Smooth muscle cell (in vitro differentiated cells): ENCODE measurements around the gene RXFP2. TPM values are rescaled to one million over a fixed set of nuclear protein-coding genes. Genes with fewer than 3 reads are reported as not detected.

ENCODE experiments used
- DNase-seq: peaks from one replicate; lab custom pipeline; 2025; ENCODE audit not compliant: unreplicated experiment; lab: John Stamatoyannopoulos, UW
- H2AFZ ChIP-seq: fragments of 200-600 bp; sonication (generic); 2 replicates; pipeline ENCODE4 v1.6.0; 2016; ENCODE audit warnings: antibody characterized with exemption, low read depth, mild to moderate bottlenecking
- H3F3A ChIP-seq: fragments of 200-600 bp; sonication (generic); 2 replicates; pipeline ENCODE4 v1.6.0; 2017; ENCODE audit warnings: antibody characterized with exemption, low read depth
- H3K27ac ChIP-seq: fragments of 200-600 bp; sonication (generic); 2 replicates; pipeline ENCODE4 v1.5.1; 2016; ENCODE audit warnings: low read depth, mild to moderate bottlenecking
- H3K27me3 ChIP-seq: fragments of 200-600 bp; sonication (generic); 2 replicates; pipeline ENCODE4 v1.6.1; 2016; ENCODE audit warnings: low read depth, mild to moderate bottlenecking
- H3K36me3 ChIP-seq: fragments of 200-600 bp; sonication (generic); 2 replicates; pipeline ENCODE4 v1.5.1; 2016; ENCODE audit warnings: low read depth
- H3K4me1 ChIP-seq: fragments of 200-600 bp; sonication (generic); 2 replicates; pipeline ENCODE4 v1.5.1; 2016; ENCODE audit warnings: low read depth
- H3K4me2 ChIP-seq: fragments of 200-600 bp; sonication (generic); 2 replicates; pipeline ENCODE4 v1.6.0; 2016; ENCODE audit warnings: mild to moderate bottlenecking
- H3K4me3 ChIP-seq: fragments of 200-600 bp; sonication (generic); 2 replicates; pipeline ENCODE4 v1.5.1; 2016; ENCODE audit warnings: mild to moderate bottlenecking
- H3K79me2 ChIP-seq: fragments of 200-600 bp; sonication (generic); 2 replicates; pipeline ENCODE4 v1.6.0; 2016; ENCODE audit warnings: low read depth, mild to moderate bottlenecking
- H3K9ac ChIP-seq: fragments of 200-600 bp; sonication (generic); 2 replicates; pipeline ENCODE4 v1.6.0; 2016; ENCODE audit warnings: low read depth
- H3K9me3 ChIP-seq: fragments of 200-600 bp; sonication (generic); replicated peaks from 2 replicates; pipeline ENCODE4 v1.5.1; 2016; ENCODE audit warnings: low read depth
- H4K20me1 ChIP-seq: fragments of 200-600 bp; sonication (generic); 2 replicates; pipeline ENCODE4 v1.6.0; 2016; ENCODE audit warnings: low read depth
- WGBS: methylation state at CpG from one replicate; pipeline ENCODE4 v1.1.7; 2016; ENCODE audit warnings: low lambda C conversion rate; 5-methylcytosine and 5-hydroxymethylcytosine counted together
- polyA plus RNA-seq: library from polyadenylated mRNA; unstranded; fragments of >200 nt; fragmentation: Nextera tagmentation; extraction: Ambion mirVana; gene quantifications from 2 replicates; pipeline ENCODE4 v1.2.1, GENCODE V29; 2016
- total RNA-seq: library from RNA; depleted of rRNA; stranded (reverse); fragments of >200 nt; gene quantifications from 2 replicates; pipeline ENCODE4 v1.2.3, GENCODE V29; 2014
- TF ChIP-seq, protein P1 (sequence below): fragments of 200-600 bp; sonication (generic); IDR thresholded peaks from 2 replicates; pipeline ENCODE4 v1.5.1; 2017; ENCODE audit warnings: borderline replicate concordance, mild to moderate bottlenecking, antibody characterized with exemption; ENCODE audit not compliant: insufficient read depth, poor library complexity, severe bottlenecking

Gene RXFP2
- total and polyA plus RNA-seq, 2 experiments from 2014 or later = not detected

DNA sequence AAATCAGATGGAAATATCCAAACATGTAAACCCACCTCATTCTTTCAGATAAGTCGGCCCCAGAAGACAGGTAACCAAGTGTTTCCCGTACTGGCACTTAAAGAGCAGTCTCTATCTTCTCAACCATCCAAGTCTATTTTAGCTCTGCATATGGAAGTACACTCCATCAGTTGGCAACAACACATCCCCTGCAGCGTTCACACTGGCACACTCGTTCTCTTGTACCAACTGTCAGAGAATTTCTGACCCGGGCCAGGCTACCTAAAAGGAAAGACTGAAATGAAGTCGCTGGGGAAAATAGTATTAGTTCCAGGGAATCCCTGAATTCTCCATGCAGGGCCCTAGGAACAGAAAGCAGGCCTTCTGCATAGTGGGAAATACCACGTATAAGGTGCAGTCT is 109.3 kb downstream of the RXFP2 start:
- Histone ChIP-seq H3F3A (no peaks in the 10 kb centered on the region), H3K4me1 (peaks cover 6% of the 10 kb centered on the region), H3K4me2 (no peak overlapping the region), H4K20me1 (no peaks in the 10 kb centered on the region), H2AFZ (no peak overlapping the region), H3K27ac (no peak overlapping the region), H3K27me3 (peaks cover 52% of the 10 kb centered on the region), H3K79me2 (no peaks in the 10 kb centered on the region), H3K36me3 (no peaks in the 10 kb centered on the region), H3K9me3 (no peaks in the 10 kb centered on the region), H3K9ac (no peak overlapping the region), H3K4me3 (no peak overlapping the region)
- WGBS = 93% methylated on average over 7 of the region's 7 CpGs
- DNase-seq = no peak
- TF ChIP-seq, protein P1, sequence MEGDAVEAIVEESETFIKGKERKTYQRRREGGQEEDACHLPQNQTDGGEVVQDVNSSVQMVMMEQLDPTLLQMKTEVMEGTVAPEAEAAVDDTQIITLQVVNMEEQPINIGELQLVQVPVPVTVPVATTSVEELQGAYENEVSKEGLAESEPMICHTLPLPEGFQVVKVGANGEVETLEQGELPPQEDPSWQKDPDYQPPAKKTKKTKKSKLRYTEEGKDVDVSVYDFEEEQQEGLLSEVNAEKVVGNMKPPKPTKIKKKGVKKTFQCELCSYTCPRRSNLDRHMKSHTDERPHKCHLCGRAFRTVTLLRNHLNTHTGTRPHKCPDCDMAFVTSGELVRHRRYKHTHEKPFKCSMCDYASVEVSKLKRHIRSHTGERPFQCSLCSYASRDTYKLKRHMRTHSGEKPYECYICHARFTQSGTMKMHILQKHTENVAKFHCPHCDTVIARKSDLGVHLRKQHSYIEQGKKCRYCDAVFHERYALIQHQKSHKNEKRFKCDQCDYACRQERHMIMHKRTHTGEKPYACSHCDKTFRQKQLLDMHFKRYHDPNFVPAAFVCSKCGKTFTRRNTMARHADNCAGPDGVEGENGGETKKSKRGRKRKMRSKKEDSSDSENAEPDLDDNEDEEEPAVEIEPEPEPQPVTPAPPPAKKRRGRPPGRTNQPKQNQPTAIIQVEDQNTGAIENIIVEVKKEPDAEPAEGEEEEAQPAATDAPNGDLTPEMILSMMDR = no peak

DNA sequence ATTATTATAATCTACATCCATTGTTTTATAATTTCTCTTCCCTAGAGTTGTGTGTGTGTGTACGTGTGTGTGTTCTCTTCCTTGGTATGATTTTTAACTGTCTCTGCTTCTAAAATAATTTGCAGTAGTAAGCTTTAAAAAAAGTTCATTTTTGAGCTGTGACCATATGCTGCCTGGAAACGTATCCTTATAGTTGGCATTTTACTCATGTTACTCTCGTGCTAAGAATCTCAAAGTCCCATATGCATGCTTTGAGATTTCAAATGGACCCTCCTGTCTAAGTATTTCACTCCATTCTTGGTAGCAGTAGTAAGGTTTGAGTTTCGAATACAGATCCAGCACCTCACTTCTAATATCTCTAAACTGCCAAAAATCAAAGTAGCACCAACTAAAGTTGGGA is 109.9 kb downstream of the RXFP2 start:
- H3K79me2 ChIP-seq = no peaks in the 10 kb centered on the region
- no peaks in the 10 kb centered on the region for H3K9me3 ChIP-seq
- H4K20me1 ChIP-seq = no peaks in the 10 kb centered on the region
- no peak overlapping the region for H3K9ac ChIP-seq
- peaks cover 49% of the 10 kb centered on the region for H3K27me3 ChIP-seq
- TF ChIP-seq, protein P1 = no peak
- no peaks in the 10 kb centered on the region for H3F3A ChIP-seq
- 89% methylated on average over 4 of the region's 4 CpGs for WGBS
- no peak for DNase-seq
- no peaks in the 10 kb centered on the region for H3K36me3 ChIP-seq
- H3K27ac ChIP-seq = no peak overlapping the region
- H3K4me1 ChIP-seq = peaks cover 6% of the 10 kb centered on the region
- no peak overlapping the region for H3K4me3 ChIP-seq
- no peak overlapping the region for H2AFZ ChIP-seq
- H3K4me2 ChIP-seq = no peak overlapping the region

DNA sequence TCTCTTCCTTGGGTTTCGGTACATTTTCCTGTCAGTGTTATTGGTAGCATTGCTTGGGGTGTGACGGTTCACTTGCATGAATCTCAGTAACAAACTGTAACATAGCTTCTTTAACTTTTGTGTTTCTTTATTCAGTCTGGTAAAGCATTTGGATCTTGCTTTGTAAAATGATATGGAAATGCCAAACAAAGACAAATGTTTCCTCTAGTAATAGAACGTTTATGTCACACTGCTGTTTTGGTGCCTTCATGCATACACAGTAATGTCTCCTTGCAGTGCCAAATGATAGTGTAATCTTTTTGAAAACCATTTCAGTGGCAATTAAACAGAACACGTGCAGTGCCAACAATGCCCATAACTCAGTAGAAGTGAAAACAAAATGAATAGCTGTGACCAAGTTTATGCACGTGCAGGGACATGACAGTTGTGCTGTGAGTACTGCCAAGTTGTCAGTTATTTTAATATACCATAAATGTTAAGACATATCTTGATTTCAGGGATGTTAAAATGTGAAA is 110.8 kb downstream of the RXFP2 start:
- 87% methylated on average over 5 of the region's 5 CpGs for WGBS
- H3K9me3 ChIP-seq = no peaks in the 10 kb centered on the region
- TF ChIP-seq, protein P1 = no peak
- H4K20me1 ChIP-seq = no peaks in the 10 kb centered on the region
- H3K27ac ChIP-seq = no peak overlapping the region
- H3K4me3 ChIP-seq = no peak overlapping the region
- H3K36me3 ChIP-seq = no peaks in the 10 kb centered on the region
- no peak overlapping the region for H3K9ac ChIP-seq
- peaks cover 6% of the 10 kb centered on the region for H3K4me1 ChIP-seq
- H2AFZ ChIP-seq = no peak overlapping the region
- H3K4me2 ChIP-seq = no peak overlapping the region
- no peaks in the 10 kb centered on the region for H3K79me2 ChIP-seq
- peaks cover 40% of the 10 kb centered on the region for H3K27me3 ChIP-seq
- no peaks in the 10 kb centered on the region for H3F3A ChIP-seq
- no peak for DNase-seq

DNA sequence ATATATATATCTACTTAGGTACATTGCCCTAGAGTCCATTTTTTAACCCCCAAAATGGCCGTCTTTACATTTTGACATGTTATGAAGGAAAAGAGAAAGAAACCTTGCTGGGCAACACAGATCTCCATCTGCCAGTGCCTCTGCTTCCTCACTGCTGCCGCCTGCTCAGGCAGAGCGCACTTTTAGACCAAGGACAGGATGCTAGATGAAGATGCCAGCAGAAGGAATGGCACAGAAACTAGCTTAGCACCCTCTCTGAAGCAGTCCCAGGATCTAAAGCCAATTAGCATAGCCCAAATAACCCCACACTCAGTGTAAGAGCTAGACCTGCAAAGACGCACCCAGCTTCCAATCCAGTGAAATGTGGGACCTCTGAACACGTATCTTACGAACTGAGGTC is 111.9 kb downstream of the RXFP2 start:
- Histone ChIP-seq H3K36me3 (no peaks in the 10 kb centered on the region), H3F3A (no peaks in the 10 kb centered on the region), H3K4me2 (no peak overlapping the region), H3K9ac (no peak overlapping the region), H3K4me3 (no peak overlapping the region), H3K9me3 (no peaks in the 10 kb centered on the region), H3K27ac (no peak overlapping the region), H3K27me3 (peaks cover 36% of the 10 kb centered on the region), H3K4me1 (peaks cover 3% of the 10 kb centered on the region), H3K79me2 (no peaks in the 10 kb centered on the region), H2AFZ (no peak overlapping the region), H4K20me1 (no peaks in the 10 kb centered on the region)
- DNase-seq = no peak
- TF ChIP-seq, protein P1 = no peak
- WGBS = 89% methylated on average over 6 of the region's 6 CpGs
